Measurements from ENCODE around the gene PKD1L1.

Gene PKD1L1

GRCh38 chr7:47902013-47902412 is 46.3 kb downstream of the PKD1L1 start:
- DNase-seq (ENCODE audit: low read depth): no peak

- no peak for DNase-seq (ENCODE audit: low read depth)
Observed at GRCh38 chr7:47901542-47901941, 46.7 kb downstream of the PKD1L1 start.

GRCh38 chr7:47897831-47898230 is 50.4 kb downstream of the PKD1L1 start:
- DNase-seq (ENCODE audit: low read depth): no peak

GRCh38 chr7:47896809-47897423 is 51.4 kb downstream of the PKD1L1 start:
- no peak for DNase-seq (ENCODE audit: low read depth)

GRCh38 chr7:47895026-47895425 is 53.2 kb downstream of the PKD1L1 start:
- no peak for DNase-seq (ENCODE audit: low read depth)

- no peak for DNase-seq (ENCODE audit: low read depth)
Observed at GRCh38 chr7:47893721-47894365, 54.4 kb downstream of the PKD1L1 start.

- no peak for DNase-seq (ENCODE audit: low read depth)
Observed at GRCh38 chr7:47893238-47893637, 55.0 kb downstream of the PKD1L1 start.

- no peak for DNase-seq (ENCODE audit: low read depth)
Observed at GRCh38 chr7:47890606-47891005, 57.7 kb downstream of the PKD1L1 start.

GRCh38 chr7:47890125-47890524 is 58.1 kb downstream of the PKD1L1 start:
- no peak for DNase-seq (ENCODE audit: low read depth)

GRCh38 chr7:47889723-47890122 is 58.5 kb downstream of the PKD1L1 start:
- DNase-seq (ENCODE audit: low read depth): no peak

- DNase-seq (ENCODE audit: low read depth): no peak
Observed at GRCh38 chr7:47888371-47889265, 59.6 kb downstream of the PKD1L1 start.

- no peak for DNase-seq (ENCODE audit: low read depth)
Observed at GRCh38 chr7:47887016-47887640, 61.1 kb downstream of the PKD1L1 start.

GRCh38 chr7:47885987-47886811 is 62.1 kb downstream of the PKD1L1 start:
- no peak for DNase-seq (ENCODE audit: low read depth)

- no peak for DNase-seq (ENCODE audit: low read depth)
Observed at GRCh38 chr7:47885309-47885986, 62.8 kb downstream of the PKD1L1 start.

- no peak for DNase-seq (ENCODE audit: low read depth)
Observed at GRCh38 chr7:47884675-47885074, 63.6 kb downstream of the PKD1L1 start.

- no peak for DNase-seq (ENCODE audit: low read depth)
Observed at GRCh38 chr7:47882635-47883034, 65.6 kb downstream of the PKD1L1 start.

GRCh38 chr7:47881256-47881655 is 67.0 kb downstream of the PKD1L1 start:
- no peak for DNase-seq (ENCODE audit: low read depth)

- no peak for DNase-seq (ENCODE audit: low read depth)
Observed at GRCh38 chr7:47878662-47879061, 69.6 kb downstream of the PKD1L1 start.

GRCh38 chr7:47877336-47877735 is 70.9 kb downstream of the PKD1L1 start:
- DNase-seq (ENCODE audit: low read depth): no peak

- DNase-seq (ENCODE audit: low read depth): no peak
Observed at GRCh38 chr7:47875998-47876744, 72.1 kb downstream of the PKD1L1 start.

Data from stimulated activated CD8-positive, alpha-beta memory T cell treated with anti-CD3 and anti-CD28 coated beads, Interleukin-7, amount 100 ng/mL, for 24 hours (primary cell).